Neuronal stem cell (in vitro differentiated cells): Measurements from ENCODE around the gene HPCA.
A peak's percentile ranks its signal among the peaks of the same experiment; 100 is the strongest.

Experiments
- DNase-seq: peaks from one replicate; pipeline ENCODE4 v3.0.0-alpha.2; 2013; ENCODE audit warnings: low spot score
- H2AFZ ChIP-seq: one replicate; pipeline ENCODE4 v1.6.1; 2013; ENCODE audit warnings: mild to moderate bottlenecking, low read length, inconsistent platforms
- H2AK5ac ChIP-seq: 2 replicates; pipeline ENCODE4 v1.6.1; 2013; ENCODE audit warnings: low read depth, mild to moderate bottlenecking, inconsistent platforms, low read length, moderate library complexity, mixed read lengths
- H2BK120ac ChIP-seq: 2 replicates; pipeline ENCODE4 v1.6.1; 2013; ENCODE audit warnings: low read depth, mild to moderate bottlenecking, inconsistent platforms, low read length, moderate library complexity, mixed read lengths
- H2BK12ac ChIP-seq: one replicate; pipeline ENCODE4 v1.6.1; 2013; ENCODE audit warnings: low read length, inconsistent platforms
- H2BK15ac ChIP-seq: 2 replicates; pipeline ENCODE4 v1.6.1; 2013; ENCODE audit warnings: mild to moderate bottlenecking, low read length, inconsistent platforms, mixed read lengths
- H2BK5ac ChIP-seq: one replicate; pipeline ENCODE4 v1.6.1; 2013; ENCODE audit warnings: inconsistent platforms, mild to moderate bottlenecking, low read length, moderate library complexity
- H3K14ac ChIP-seq: one replicate; pipeline ENCODE4 v1.6.1; 2013; ENCODE audit warnings: low read length, inconsistent platforms
- H3K18ac ChIP-seq: 2 replicates; pipeline ENCODE4 v1.6.1; 2013; ENCODE audit warnings: low read length, inconsistent platforms
- H3K23ac ChIP-seq: 2 replicates; pipeline ENCODE4 v1.6.1; 2013; ENCODE audit warnings: low read depth, mild to moderate bottlenecking, mixed read lengths, low read length, inconsistent platforms; ENCODE audit not compliant: poor library complexity
- H3K27ac ChIP-seq: replicated peaks from 3 replicates; pipeline ENCODE4 v1.5.1; 2013; ENCODE audit warnings: low read length, inconsistent platforms
- H3K27me3 ChIP-seq, 3 experiments: 2 replicates each; pipeline ENCODE4 v1.6.1; 2013; ENCODE audit warnings: low read length in 3 of 3, mild to moderate bottlenecking in 2 of 3, inconsistent platforms in 1 of 3, low read depth in 1 of 3, mixed read lengths in 1 of 3, moderate library complexity in 1 of 3; ENCODE audit not compliant: control insufficient read depth in 3 of 3, insufficient read depth in 3 of 3
- H3K36me3 ChIP-seq, 2 donors: replicated peaks in 1 of 2; 2 replicates each; pipeline ENCODE4 v1.6.1; 2013; ENCODE audit warnings: low read length in 2 of 2; ENCODE audit not compliant: control insufficient read depth in 2 of 2, insufficient read depth in 2 of 2
- H3K4ac ChIP-seq: 2 replicates; pipeline ENCODE4 v1.6.1; 2013; ENCODE audit warnings: inconsistent platforms, mild to moderate bottlenecking, low read length, moderate library complexity
- H3K4me1 ChIP-seq, 2 donors: 1 replicate in 1 of 2; 2 replicates in 1 of 2; pipeline ENCODE4 v1.6.1; 2013; ENCODE audit warnings: low read length in 2 of 2, low read depth in 1 of 2; ENCODE audit not compliant: control insufficient read depth in 2 of 2, insufficient read depth in 1 of 2
- H3K4me2 ChIP-seq: one replicate; pipeline ENCODE4 v1.6.1; 2013; ENCODE audit warnings: mild to moderate bottlenecking, low read length, inconsistent platforms; ENCODE audit not compliant: insufficient read depth, poor library complexity, severe bottlenecking
- H3K4me3 ChIP-seq, 2 donors: 2 replicates each; pipeline ENCODE4 v1.5.1; 2013; ENCODE audit warnings: low read length in 2 of 2, mild to moderate bottlenecking in 2 of 2, inconsistent platforms in 1 of 2, moderate library complexity in 1 of 2
- H3K79me1 ChIP-seq: one replicate; pipeline ENCODE4 v1.6.1; 2013; ENCODE audit warnings: low read depth, mild to moderate bottlenecking, inconsistent platforms, low read length, moderate library complexity
- H3K9ac ChIP-seq: one replicate; pipeline ENCODE4 v1.6.1; 2013; ENCODE audit warnings: mild to moderate bottlenecking, low read depth, low read length, inconsistent platforms; ENCODE audit not compliant: poor library complexity
- H3K9me3 ChIP-seq, 2 donors: replicated peaks in 1 of 2; 2 replicates each; pipeline versions ENCODE3 to v1.6.1; 2013; ENCODE audit warnings: low read length in 2 of 2, mild to moderate bottlenecking in 2 of 2, inconsistent platforms in 1 of 2, low read depth in 1 of 2, mixed read lengths in 1 of 2, moderate library complexity in 1 of 2; ENCODE audit not compliant: control insufficient read depth in 2 of 2, insufficient read depth in 1 of 2
- H4K8ac ChIP-seq: one replicate; pipeline ENCODE4 v1.6.1; 2013; ENCODE audit warnings: low read depth, mild to moderate bottlenecking, inconsistent platforms, low read length, moderate library complexity
- H4K91ac ChIP-seq: one replicate; pipeline ENCODE4 v1.6.1; 2013; ENCODE audit warnings: low read length, low read depth, mild to moderate bottlenecking, inconsistent platforms; ENCODE audit not compliant: poor library complexity
- WGBS, 2 donors: extraction: QIAGEN DNeasy Blood & Tissue Kit; methylation state at CpG; one replicate each; pipeline ENCODE4 v1.1.7; 2013; ENCODE audit warnings: missing lambda C conversion rate in 2 of 2, mixed read lengths in 1 of 2; ENCODE audit not compliant: insufficient read length in 2 of 2, insufficient replicate concordance in 1 of 2; ENCODE audit errors: extremely low coverage in 2 of 2; 5-methylcytosine and 5-hydroxymethylcytosine counted together

The HPCA gene

GRCh38 chr1:32888134-32888533 lies 1.8 kb downstream of the HPCA start:
- Histone ChIP-seq H3K9ac (no peak overlapping the region), H3K4me3 (no peak overlapping the region), H3K4me2 (no peak overlapping the region), H2BK12ac (no peak overlapping the region), H3K4ac (no peak overlapping the region), H3K18ac (no peak overlapping the region), H3K27ac (no peak overlapping the region), H4K91ac (no peak overlapping the region), H2AFZ (no peak overlapping the region), H3K4me1 (peaks cover under 1 to 7% of the 10 kb centered on the region in 2 donors), H3K23ac (no peak overlapping the region), H2BK5ac (no peak overlapping the region), H3K9me3 (peaks cover 0 to 6% of the 10 kb centered on the region in 2 donors), H2AK5ac (no peak overlapping the region), H2BK15ac (no peak overlapping the region), H2BK120ac (no peak overlapping the region), H3K14ac (no peak overlapping the region), H3K79me1 (peaks cover 7% of the 10 kb centered on the region), H3K27me3 (peaks cover 0 to 68% (median 30%) of the 10 kb centered on the region in 3 experiments), H4K8ac (no peak overlapping the region), H3K36me3 (no peaks in the 10 kb centered on the region)
- DNase-seq = no peak
- WGBS, 2 donors = no CpG with 5 or more reads among the region's 3 CpGs

GRCh38 chr1:32888677-32889420 lies 2.6 kb downstream of the HPCA start:
- Histone ChIP-seq H3K4me3 (no peak overlapping the region), H3K23ac (peak overlapping the region; percentile 35), H4K91ac (no peak overlapping the region), H4K8ac (no peak overlapping the region), H3K4ac (no peak overlapping the region), H3K9ac (peak overlapping the region; percentile 12), H2AFZ (no peak overlapping the region), H2BK15ac (no peak overlapping the region), H2BK12ac (no peak overlapping the region), H3K79me1 (peaks cover 7% of the 10 kb centered on the region), H3K4me1 (peaks cover 4 to 7% of the 10 kb centered on the region in 2 donors), H3K9me3 (peaks cover 0 to 6% of the 10 kb centered on the region in 2 donors), H3K18ac (no peak overlapping the region), H3K36me3 (no peaks in the 10 kb centered on the region), H3K4me2 (no peak overlapping the region), H3K14ac (no peak overlapping the region), H2BK5ac (no peak overlapping the region), H2BK120ac (no peak overlapping the region), H2AK5ac (no peak overlapping the region), H3K27ac (no peak overlapping the region), H3K27me3 (peaks cover 0 to 61% (median 30%) of the 10 kb centered on the region in 3 experiments)
- no peak for DNase-seq
- WGBS, 2 donors = no CpG with 5 or more reads among the region's 24 CpGs

- no peak overlapping the region for H4K91ac ChIP-seq
- no peak overlapping the region for H2BK15ac ChIP-seq
- H4K8ac ChIP-seq = no peak overlapping the region
- no peak overlapping the region for H2BK5ac ChIP-seq
- H3K36me3 ChIP-seq = no peaks in the 10 kb centered on the region
- WGBS, 2 donors = no CpG with 5 or more reads among the region's 3 CpGs
- H2BK12ac ChIP-seq = no peak overlapping the region
- peaks cover 7% of the 10 kb centered on the region for H3K79me1 ChIP-seq
- no peak overlapping the region for H3K18ac ChIP-seq
- no peak for DNase-seq
- H3K4ac ChIP-seq = no peak overlapping the region
- H2BK120ac ChIP-seq = no peak overlapping the region
- no peak overlapping the region for H2AK5ac ChIP-seq
- peaks cover 0 to 54% (median 27%) of the 10 kb centered on the region in 3 experiments for H3K27me3 ChIP-seq
- H3K27ac ChIP-seq = no peak overlapping the region
- peaks cover 0 to 6% of the 10 kb centered on the region in 2 donors for H3K9me3 ChIP-seq
- H3K4me1 ChIP-seq = peaks cover 10 to 11% of the 10 kb centered on the region in 2 donors
- no peak overlapping the region for H2AFZ ChIP-seq
- H3K4me3 ChIP-seq = no peak overlapping the region
- no peak overlapping the region for H3K14ac ChIP-seq
- H3K23ac ChIP-seq = no peak overlapping the region
- no peak overlapping the region for H3K4me2 ChIP-seq
- no peak overlapping the region for H3K9ac ChIP-seq
Observed at GRCh38 chr1:32889731-32890278, 3.5 kb downstream of the HPCA start.

GRCh38 chr1:32890516-32891240 lies 4.4 kb downstream of the HPCA start:
- Histone ChIP-seq H3K36me3 (no peaks in the 10 kb centered on the region), H3K4me2 (no peak overlapping the region), H3K79me1 (peaks cover 10% of the 10 kb centered on the region), H3K18ac (no peak overlapping the region), H2AK5ac (no peak overlapping the region), H3K9me3 (peaks cover 0 to 6% of the 10 kb centered on the region in 2 donors), H4K91ac (no peak overlapping the region), H3K27me3 (peaks cover 0 to 54% (median 19%) of the 10 kb centered on the region in 3 experiments), H3K14ac (no peak overlapping the region), H2AFZ (no peak overlapping the region), H2BK12ac (no peak overlapping the region), H2BK15ac (no peak overlapping the region), H3K4ac (no peak overlapping the region), H3K23ac (no peak overlapping the region), H2BK120ac (no peak overlapping the region), H3K9ac (no peak overlapping the region), H3K27ac (no peak overlapping the region), H3K4me1 (peaks cover 11 to 14% of the 10 kb centered on the region in 2 donors), H3K4me3 (no peak overlapping the region), H2BK5ac (no peak overlapping the region), H4K8ac (no peak overlapping the region)
- no CpG with 5 or more reads among the region's 7 CpGs for WGBS, 2 donors
- DNase-seq = no peak
